ENCODE data around the gene TRPV4.
"Not testable (repeated sequence)": the region's sequence is repeated elsewhere in the genome, so short reads cannot be mapped to it uniquely, and the experiment has no call there.

Gene TRPV4

GRCh38 chr12:109860977-109861376 is 27.8 kb upstream of the TRPV4 start:
- DNase-seq (ENCODE audit: low read depth, low spot score) = no peak

- DNase-seq (ENCODE audit: low read depth, low spot score) = no peak
These were observed 25.6 kb upstream of the TRPV4 start for GRCh38 chr12:109858764-109859163.

GRCh38 chr12:109857715-109858114 is 24.5 kb upstream of the TRPV4 start:
- DNase-seq (ENCODE audit: low read depth, low spot score) = no peak

GRCh38 chr12:109855377-109855776 is 22.2 kb upstream of the TRPV4 start:
- no peak for DNase-seq (ENCODE audit: low read depth, low spot score)

GRCh38 chr12:109850518-109850917 is 17.3 kb upstream of the TRPV4 start:
- not testable (repeated sequence) for DNase-seq (ENCODE audit: low read depth, low spot score)

GRCh38 chr12:109847142-109847735 is 14.0 kb upstream of the TRPV4 start:
- DNase-seq (ENCODE audit: low read depth, low spot score) = no peak

GRCh38 chr12:109845824-109846205 is 12.6 kb upstream of the TRPV4 start:
- DNase-seq (ENCODE audit: low read depth, low spot score) = no peak

GRCh38 chr12:109844983-109845823 is 12.0 kb upstream of the TRPV4 start:
- DNase-seq (ENCODE audit: low read depth, low spot score) = peak; percentile 95

GRCh38 chr12:109844091-109844490 is 10.9 kb upstream of the TRPV4 start:
- no peak for DNase-seq (ENCODE audit: low read depth, low spot score)

GRCh38 chr12:109842021-109842420 is 8.8 kb upstream of the TRPV4 start:
- DNase-seq (ENCODE audit: low read depth, low spot score) = no peak

GRCh38 chr12:109841356-109841755 is 8.2 kb upstream of the TRPV4 start:
- no peak for DNase-seq (ENCODE audit: low read depth, low spot score)

GRCh38 chr12:109840305-109841074 is 7.3 kb upstream of the TRPV4 start:
- DNase-seq (ENCODE audit: low read depth, low spot score) = peak; percentile 65

- DNase-seq (ENCODE audit: low read depth, low spot score) = no peak
These were observed 6.2 kb upstream of the TRPV4 start for GRCh38 chr12:109839444-109839843.

- DNase-seq (ENCODE audit: low read depth, low spot score) = no peak
These were observed 3.7 kb upstream of the TRPV4 start for GRCh38 chr12:109836916-109837315.

GRCh38 chr12:109835827-109836226 is 2.6 kb upstream of the TRPV4 start:
- DNase-seq (ENCODE audit: low read depth, low spot score) = no peak

- DNase-seq (ENCODE audit: low read depth, low spot score) = peak; percentile 38
These were observed 474 bp downstream of the TRPV4 start for GRCh38 chr12:109832541-109833306.

GRCh38 chr12:109831929-109832328 is 1.3 kb downstream of the TRPV4 start:
- DNase-seq (ENCODE audit: low read depth, low spot score) = no peak

- no peak for DNase-seq (ENCODE audit: low read depth, low spot score)
These were observed 1.8 kb downstream of the TRPV4 start for GRCh38 chr12:109831365-109831764.

- no peak for DNase-seq (ENCODE audit: low read depth, low spot score)
These were observed 2.5 kb downstream of the TRPV4 start for GRCh38 chr12:109830718-109831117.

GRCh38 chr12:109830267-109830666 is 2.9 kb downstream of the TRPV4 start:
- DNase-seq (ENCODE audit: low read depth, low spot score) = no peak

- DNase-seq (ENCODE audit: low read depth, low spot score) = no peak
These were observed 3.5 kb downstream of the TRPV4 start for GRCh38 chr12:109829667-109830066.

Data from ELF-1 (cell line).